HEK293 (cell line): ENCODE data around the gene PDK4.

Source experiments
- CTCF ChIA-PET: fragments of 350-600 bp; formaldehyde crosslinking; extraction: SDS; loops from one replicate; lab custom pipeline; 2021; ENCODE audit warnings: antibody characterized with exemption; lab: Yijun Ruan, JAX
- POLR2A ChIA-PET: fragments of 300-600 bp; formaldehyde crosslinking; extraction: SDS; loops from one replicate; lab custom pipeline; 2020; ENCODE audit warnings: antibody characterized with exemption, inconsistent platforms; lab: Yijun Ruan, JAX
- H3K27ac ChIP-seq: fragments of 200-500 bp; sonication (Bioruptor generic); 2 replicates; pipeline ENCODE4 v1.5.1; 2014; ENCODE audit warnings: low read depth, low read length, control low read depth, inconsistent platforms; ENCODE audit errors: extremely low read depth
- H3K36me3 ChIP-seq, 2 experiments: fragments of 200-500 bp in 1 of 2; sonication (Bioruptor generic) in 1 of 2; 1 replicate in 1 of 2; 2 replicates in 1 of 2; pipeline ENCODE4 v1.5.1; 2014 to 2017; ENCODE audit warnings: inconsistent platforms in 2 of 2, low read length in 2 of 2; ENCODE audit not compliant: control insufficient read depth in 2 of 2, insufficient read depth in 1 of 2
- H3K4me1 ChIP-seq: fragments of 200-500 bp; sonication (Bioruptor generic); 2 replicates; pipeline ENCODE4 v1.5.1; 2014; ENCODE audit warnings: mild to moderate bottlenecking, low read length, inconsistent platforms; ENCODE audit not compliant: control insufficient read depth, insufficient read depth
- H3K4me3 ChIP-seq: 2 replicates; pipeline ENCODE4 v1.5.1; 2011; ENCODE audit warnings: low read depth, mild to moderate bottlenecking, control low read depth, low read length, moderate library complexity
- H3K9me3 ChIP-seq: fragments of 200-500 bp; sonication (Bioruptor generic); 2 replicates; pipeline ENCODE4 v1.5.1; 2014; ENCODE audit warnings: low read depth, low read length, inconsistent platforms; ENCODE audit not compliant: control insufficient read depth, insufficient read depth
- FEZF1 ChIP-seq: fragments of 450-650 bp; formaldehyde crosslinking; IDR thresholded peaks from 2 replicates; pipeline ENCODE4 v1.5.1; 2016; ENCODE audit warnings: missing biosample characterization, missing genetic modification characterization
- GFI1B ChIP-seq: fragments of 450-650 bp; formaldehyde crosslinking; IDR thresholded peaks from 2 replicates; pipeline ENCODE4 v1.5.1; 2016; ENCODE audit warnings: missing biosample characterization, missing genetic modification characterization
- HIC1 ChIP-seq: fragments of 450-650 bp; formaldehyde crosslinking; IDR thresholded peaks from 2 replicates; pipeline ENCODE4 v1.5.1; 2016; ENCODE audit warnings: missing biosample characterization, missing genetic modification characterization
- HOXD13 ChIP-seq: sonication (generic); formaldehyde crosslinking; IDR thresholded peaks from 2 replicates; pipeline ENCODE4 v1.8.0; 2022; ENCODE audit warnings: missing genetic modification reagents, borderline replicate concordance
- KLF16 ChIP-seq: fragments of 450-650 bp; formaldehyde crosslinking; IDR thresholded peaks from 2 replicates; pipeline ENCODE4 v1.5.1; 2017; ENCODE audit warnings: missing biosample characterization, missing genetic modification characterization
- KLF8 ChIP-seq: fragments of 450-650 bp; formaldehyde crosslinking; IDR thresholded peaks from 2 replicates; pipeline ENCODE4 v1.5.1; 2016; ENCODE audit warnings: missing biosample characterization, missing genetic modification characterization
- OSR2 ChIP-seq: fragments of 450-650 bp; formaldehyde crosslinking; IDR thresholded peaks from 2 replicates; pipeline ENCODE4 v1.5.1; 2016; ENCODE audit warnings: missing biosample characterization, missing genetic modification characterization
- PBX3 ChIP-seq: sonication (generic); formaldehyde crosslinking; IDR thresholded peaks from 2 replicates; pipeline ENCODE4 v1.8.1; 2022; ENCODE audit warnings: mild to moderate bottlenecking, moderate library complexity, missing genetic modification reagents
- PRDM1 ChIP-seq: fragments of 450-650 bp; formaldehyde crosslinking; IDR thresholded peaks from 2 replicates; pipeline ENCODE4; 2016; ENCODE audit warnings: missing biosample characterization, missing genetic modification characterization
- PRDM10 ChIP-seq: fragments of 450-650 bp; formaldehyde crosslinking; IDR thresholded peaks from 2 replicates; pipeline ENCODE4 v1.5.1; 2016; ENCODE audit warnings: missing biosample characterization, missing genetic modification characterization
- SP7 ChIP-seq: fragments of 450-650 bp; formaldehyde crosslinking; IDR thresholded peaks from 2 replicates; pipeline ENCODE4 v1.5.1; 2016; ENCODE audit warnings: missing biosample characterization, missing genetic modification characterization
- ZFP41 ChIP-seq: fragments of 450-650 bp; formaldehyde crosslinking; IDR thresholded peaks from 2 replicates; pipeline ENCODE4 v1.5.1; 2016; ENCODE audit warnings: missing biosample characterization, missing genetic modification characterization, borderline replicate concordance
- ZNF239 ChIP-seq: fragments of 450-650 bp; formaldehyde crosslinking; IDR thresholded peaks from 2 replicates; pipeline ENCODE4 v1.5.1; 2016; ENCODE audit warnings: missing biosample characterization, missing genetic modification characterization
- ZNF266 ChIP-seq: fragments of 450-650 bp; formaldehyde crosslinking; IDR thresholded peaks from 2 replicates; pipeline ENCODE4 v1.5.1; 2016; ENCODE audit warnings: missing biosample characterization, missing genetic modification characterization, low read depth
- ZNF280D ChIP-seq: fragments of 450-650 bp; formaldehyde crosslinking; IDR thresholded peaks from 2 replicates; pipeline ENCODE4 v1.5.1; 2016; ENCODE audit warnings: missing biosample characterization, missing genetic modification characterization
- ZNF398 ChIP-seq: fragments of 450-650 bp; formaldehyde crosslinking; IDR thresholded peaks from 2 replicates; pipeline ENCODE4 v1.5.1; 2017; ENCODE audit warnings: missing biosample characterization, missing genetic modification characterization
- ZNF473 ChIP-seq: fragments of 450-650 bp; formaldehyde crosslinking; IDR thresholded peaks from 2 replicates; pipeline ENCODE4 v1.5.1; 2017; ENCODE audit warnings: missing biosample characterization, missing genetic modification characterization
- ZNF561 ChIP-seq: fragments of 450-650 bp; IDR thresholded peaks from 2 replicates; pipeline ENCODE4 v1.5.1; 2018; ENCODE audit warnings: missing biosample characterization, missing genetic modification characterization, borderline replicate concordance
- ZNF571 ChIP-seq: fragments of 450-650 bp; formaldehyde crosslinking; IDR thresholded peaks from 2 replicates; pipeline ENCODE4 v1.5.0; 2017; ENCODE audit warnings: missing biosample characterization, missing genetic modification characterization
- ZNF629 ChIP-seq: fragments of 450-650 bp; formaldehyde crosslinking; IDR thresholded peaks from 2 replicates; pipeline ENCODE4 v1.5.1; 2017; ENCODE audit warnings: missing biosample characterization, missing genetic modification characterization
- ZNF76 ChIP-seq: fragments of 450-650 bp; formaldehyde crosslinking; IDR thresholded peaks from 2 replicates; pipeline ENCODE4; 2016; ENCODE audit warnings: low read depth, missing biosample characterization, missing genetic modification characterization, borderline replicate concordance
- ZNF837 ChIP-seq: fragments of 450-650 bp; formaldehyde crosslinking; IDR thresholded peaks from 2 replicates; pipeline ENCODE4 v1.5.1; 2016; ENCODE audit warnings: missing biosample characterization, missing genetic modification characterization

The PDK4 gene

GRCh38 chr7:95622001-95622549, 25.8 kb upstream of the PDK4 start (continued):
- TF ChIP-seq HIC1 (tag by site-specific recombination) (no peak), ZNF629 (tag by site-specific recombination) (no peak), HOXD13 (CRISPR knock-in tag) (no peak), PRDM1 (tag by site-specific recombination) (no peak), PBX3 (no peak)

GRCh38 chr7:95621404-95621803, 25.1 kb upstream of the PDK4 start:
- CTCF ChIA-PET = interaction anchor here (0.9 to 1.5 kb wide), 2 partner anchors 11 to 76 kb away, joined by 3 read pairs; no protein-coding TSS in a partner anchor
- H3K4me1 ChIP-seq = no peaks in the 10 kb centered on the region
- no peak overlapping the region for H3K4me3 ChIP-seq
- H3K9me3 ChIP-seq = no peaks in the 10 kb centered on the region
- no peak for TF ChIP-seq ZNF266 (tag by site-specific recombination)
- TF ChIP-seq GFI1B (tag by site-specific recombination) = no peak
- TF ChIP-seq KLF8 (tag by site-specific recombination) = no peak
- TF ChIP-seq ZNF398 (tag by site-specific recombination) = no peak
- TF ChIP-seq FEZF1 = no peak
- TF ChIP-seq, all 188 proteins: peak for 0
- no peaks in the 10 kb centered on the region for H3K36me3 ChIP-seq
- POLR2A ChIA-PET = no interaction called here
- H3K27ac ChIP-seq = no peak overlapping the region

- Histone ChIP-seq H3K9me3 (no peaks in the 10 kb centered on the region), H3K4me1 (no peaks in the 10 kb centered on the region), H3K27ac (no peak overlapping the region), H3K36me3 (no peaks in the 10 kb centered on the region), H3K4me3 (no peak overlapping the region)
- CTCF ChIA-PET = interaction anchor here (0.8 to 1.5 kb wide), 3 partner anchors 12 to 66 kb away, joined by 3 to 4 read pairs (median 3); no protein-coding TSS in a partner anchor
- POLR2A ChIA-PET = no interaction called here
- TF ChIP-seq ZNF239 (no peak), SP7 (tag by site-specific recombination) (no peak), ZNF837 (tag by site-specific recombination) (no peak), PRDM10 (tag by site-specific recombination) (no peak), ZFP41 (tag by site-specific recombination) (no peak), ZNF76 (tag by site-specific recombination) (no peak), ZNF473 (no peak), ZNF571 (tag by site-specific recombination) (no peak), OSR2 (no peak), ZNF280D (tag by site-specific recombination) (no peak), ZNF561 (no peak), KLF16 (no peak)
These were observed 24.3 kb upstream of the PDK4 start for GRCh38 chr7:95620631-95621030.
